GM18519 (cell line): ENCODE measurements around the gene ABHD4.
"Not testable (repeated sequence)": the region's sequence is repeated elsewhere in the genome, so short reads cannot be mapped to it uniquely, and the experiment has no call there.

Experiments
- ATAC-seq: cut with Tn5 transposase; IDR thresholded peaks from one replicate; pipeline ENCODE4 v1.9.1; 2021; ENCODE audit warnings: mild to moderate bottlenecking, moderate library complexity; ENCODE audit not compliant: unreplicated experiment, low FRiP score

ABHD4 gene

DNA sequence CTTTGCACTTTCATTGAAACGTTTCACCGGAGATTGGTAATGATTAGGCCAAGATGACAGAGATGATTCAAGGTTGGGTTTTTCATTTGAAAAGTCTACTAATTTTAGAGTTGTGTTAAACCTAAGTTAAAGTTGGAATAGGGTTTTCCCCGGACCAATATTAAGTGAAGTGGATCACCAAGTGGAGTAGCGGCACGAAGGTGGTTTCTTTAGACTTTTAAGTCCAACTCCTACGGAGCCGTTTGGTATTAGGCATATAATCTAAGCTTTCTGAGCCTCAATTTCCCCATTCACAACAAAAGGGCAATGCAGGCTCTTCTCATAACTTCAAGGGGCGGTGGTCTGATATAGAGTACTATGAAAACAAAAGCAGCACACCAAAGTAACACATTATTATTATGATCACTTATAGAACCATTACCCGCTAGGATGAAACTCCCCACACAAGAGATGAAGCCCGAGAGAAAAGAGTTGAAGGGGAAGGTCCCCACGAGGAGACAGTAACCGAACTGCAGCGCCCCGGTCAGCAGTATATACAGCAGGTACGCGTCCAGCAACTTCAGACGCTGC, 9.5 kb upstream of the ABHD4 start:
- ATAC-seq = no peak

DNA sequence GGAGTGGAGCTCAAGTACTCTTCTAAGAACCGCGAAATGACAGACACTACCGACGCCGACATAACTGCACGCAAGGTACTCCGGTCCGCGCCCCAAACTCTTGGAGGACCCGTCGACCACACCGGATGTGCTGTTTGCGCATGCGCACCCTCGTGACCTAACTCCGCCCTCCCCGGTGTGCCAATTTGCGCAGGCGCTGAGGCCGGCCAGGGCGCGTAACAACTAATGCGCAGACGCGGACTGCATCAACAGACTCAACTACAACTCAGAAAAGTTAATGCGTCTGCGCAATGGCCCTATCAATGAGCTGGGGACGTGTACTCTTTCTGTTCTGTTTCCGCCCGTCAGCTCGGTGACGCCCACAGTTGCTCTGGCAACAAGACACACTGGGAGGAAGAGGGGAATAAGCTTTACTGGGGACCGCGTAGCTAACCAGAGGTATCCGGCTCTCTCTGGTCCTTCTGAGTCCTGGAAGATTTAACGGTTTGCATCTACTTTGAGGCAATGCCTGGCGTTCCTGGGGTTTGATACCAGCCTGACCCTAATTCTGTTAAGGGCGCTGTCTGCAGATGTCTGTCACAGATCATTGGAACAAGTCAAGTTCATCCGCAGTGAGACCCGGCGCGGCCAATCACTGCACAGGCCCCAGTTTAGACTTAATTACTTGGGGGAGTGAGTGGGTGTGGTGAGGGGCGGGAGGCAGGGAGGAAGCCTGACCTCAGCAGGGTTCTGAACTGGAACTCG, 8.8 kb upstream of the ABHD4 start, which contains the start of gene DAD1:
TSS of gene DAD1 (minus strand) at position 129 of the 744 bp plus-strand sequence. CDS start at position 62, 67 bp downstream.
- ATAC-seq = peak; percentile 87

DNA sequence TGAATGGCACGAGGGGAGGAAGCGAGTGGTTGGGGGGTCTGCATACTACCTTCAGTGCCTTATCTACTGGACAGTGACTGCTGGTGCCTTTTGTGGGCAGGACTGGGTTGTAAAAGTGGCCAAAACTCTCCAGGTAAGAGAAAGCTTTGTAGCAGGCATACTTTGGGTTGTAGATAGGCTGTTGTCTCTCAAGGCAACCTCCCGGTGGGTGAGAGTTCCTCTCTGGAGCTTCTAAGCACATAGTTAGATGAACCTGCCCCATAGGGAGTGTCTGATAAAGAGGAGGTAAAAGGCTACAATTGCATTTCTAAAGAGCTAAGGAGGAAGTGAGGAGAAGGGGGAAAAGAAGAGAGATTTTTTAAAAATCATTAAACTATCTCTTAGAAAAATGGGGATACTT, 4.9 kb upstream of the ABHD4 start:
- no peak for ATAC-seq

DNA sequence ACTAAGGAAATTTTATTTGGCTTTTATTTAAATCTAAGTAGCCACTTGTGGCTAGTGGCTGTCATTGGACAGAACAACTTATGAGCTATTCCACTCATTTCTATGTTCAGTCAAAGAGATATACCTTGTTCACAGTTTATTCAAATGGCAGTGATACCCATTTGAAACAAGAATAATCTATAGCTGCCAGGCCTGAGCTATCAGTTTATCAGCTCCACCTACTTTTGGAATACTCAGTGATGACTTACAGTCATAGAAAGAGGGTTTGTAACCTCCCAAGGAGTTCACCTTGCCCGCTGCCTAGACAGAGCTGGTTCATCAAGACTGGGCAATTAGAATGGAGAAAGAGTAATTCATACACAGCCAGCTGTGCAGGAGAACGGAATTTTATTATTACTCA, 4.5 kb upstream of the ABHD4 start:
- no peak for ATAC-seq

DNA sequence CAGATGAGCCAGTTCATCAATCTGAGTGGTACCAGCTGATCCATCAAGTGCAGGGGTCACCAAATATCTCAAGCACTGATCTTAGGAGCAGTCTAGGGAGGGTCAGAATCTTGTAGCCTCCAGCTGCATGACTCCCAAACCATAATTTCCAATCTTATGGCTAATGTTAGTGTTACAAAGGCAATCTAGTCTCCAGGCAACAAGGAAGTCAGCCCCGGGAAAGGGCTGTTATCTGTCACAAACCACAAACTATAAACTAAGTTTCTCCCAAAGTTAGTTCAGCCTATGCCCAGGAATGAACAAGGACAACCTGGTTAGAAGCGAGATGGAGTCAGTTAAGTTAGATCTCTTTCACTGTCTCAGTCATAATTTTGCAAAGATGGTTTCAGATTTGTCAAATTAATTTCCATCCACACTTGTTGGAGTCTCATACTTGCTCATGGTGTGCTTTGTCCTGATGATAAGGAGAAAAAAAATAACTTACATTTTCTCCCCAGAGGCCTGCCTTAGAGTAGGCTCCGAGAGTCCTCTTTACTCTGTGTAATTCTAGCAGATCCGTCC, 3.9 kb upstream of the ABHD4 start:
- ATAC-seq = no peak

DNA sequence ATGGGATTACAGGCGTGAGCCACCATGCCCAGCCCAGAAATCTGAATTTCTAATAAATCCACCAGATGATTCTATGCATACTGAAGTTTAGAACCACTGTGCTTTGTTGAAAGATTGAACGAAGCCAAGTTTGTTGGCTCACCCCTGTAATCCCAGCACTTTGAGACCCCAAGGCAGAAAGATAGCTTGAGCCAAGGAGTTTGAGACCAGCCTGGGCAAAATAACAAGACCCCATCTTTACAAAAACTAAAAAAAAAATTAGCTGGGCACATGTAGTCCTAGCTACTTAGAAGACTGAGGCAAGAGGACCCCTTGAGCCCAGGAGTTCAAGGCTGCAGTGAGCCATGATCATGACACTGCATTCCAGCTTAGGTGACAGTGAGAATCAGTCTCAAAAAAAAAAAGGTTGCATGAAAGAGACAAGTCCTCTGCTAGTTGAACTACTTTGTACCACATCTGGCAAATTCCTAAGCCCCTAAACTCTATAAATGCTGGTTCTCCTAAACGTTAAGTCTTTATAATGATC, 1.7 kb upstream of the ABHD4 start:
- no peak for ATAC-seq

DNA sequence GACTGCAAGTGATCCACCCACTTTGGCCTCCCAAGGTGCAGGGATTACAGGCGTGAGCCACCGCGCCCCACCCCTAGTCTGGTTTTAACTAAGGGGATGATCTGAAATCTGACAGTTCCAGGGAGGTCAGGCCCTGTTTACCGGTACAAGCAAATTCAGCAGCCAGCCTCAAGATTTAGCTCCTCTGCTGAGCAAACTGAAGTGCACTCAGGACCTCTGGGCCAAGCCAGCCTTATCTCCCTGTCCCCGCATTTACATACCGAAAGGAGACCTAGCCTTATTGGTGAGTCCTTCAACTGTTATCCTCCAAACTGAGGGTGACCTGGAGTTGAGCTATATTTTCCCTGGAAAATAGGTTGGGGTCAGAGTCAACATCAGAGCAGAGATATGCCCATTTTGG, 835 bp upstream of the ABHD4 start:
- ATAC-seq = no peak

DNA sequence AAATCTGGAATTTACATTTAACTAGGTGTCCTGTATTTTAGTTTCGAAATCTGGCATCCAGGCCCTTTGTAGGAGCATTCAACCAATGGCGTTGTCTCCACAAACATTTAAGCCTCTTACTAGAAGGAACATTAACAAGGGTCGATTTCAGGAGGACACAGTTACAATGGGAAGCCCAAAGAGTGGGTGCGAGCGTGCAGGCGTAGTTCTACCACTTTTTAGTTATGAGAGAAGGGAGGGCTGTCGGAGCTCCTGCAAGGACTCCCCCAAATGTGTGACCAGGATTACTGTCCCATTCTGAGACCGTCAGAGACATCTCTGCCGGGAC, 365 bp upstream of the ABHD4 start:
- ATAC-seq = no peak

DNA sequence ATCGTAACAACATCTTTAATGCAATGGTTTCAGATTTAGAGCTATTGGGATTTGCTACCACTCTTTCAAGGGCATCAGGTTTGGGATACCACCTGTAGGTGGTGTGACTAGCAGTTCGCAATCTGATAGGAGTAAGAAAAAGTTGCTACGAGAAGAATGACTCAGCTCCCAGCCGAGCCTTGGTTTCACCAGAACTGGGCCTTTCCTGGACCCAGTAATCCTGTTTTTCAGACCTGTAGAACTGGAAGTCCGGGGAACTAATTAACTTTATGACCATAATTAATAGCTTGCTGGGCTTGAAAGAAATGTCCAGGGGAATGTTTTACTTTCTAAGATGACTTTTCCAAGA, 770 bp downstream of the ABHD4 start:
- no peak for ATAC-seq

DNA sequence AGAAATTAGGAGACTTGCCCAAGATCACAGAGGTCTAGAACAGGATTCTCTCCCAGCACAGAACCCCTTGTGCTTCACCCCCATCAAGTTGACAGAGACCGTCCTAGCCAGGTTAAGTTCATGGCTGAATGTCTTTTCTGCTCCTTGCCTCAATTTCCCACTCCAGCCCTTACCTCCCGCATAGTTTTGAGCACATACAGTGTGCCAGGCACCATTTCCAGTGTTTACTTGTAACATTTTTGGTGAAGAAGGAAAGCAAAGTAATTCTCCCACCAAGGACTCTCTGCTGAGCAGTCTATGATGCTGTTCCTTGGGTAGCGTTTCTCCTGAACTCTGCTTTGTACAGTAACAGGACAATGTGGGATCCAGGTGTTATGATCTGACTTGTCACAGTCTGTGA, 1.2 kb downstream of the ABHD4 start:
- no peak for ATAC-seq

DNA sequence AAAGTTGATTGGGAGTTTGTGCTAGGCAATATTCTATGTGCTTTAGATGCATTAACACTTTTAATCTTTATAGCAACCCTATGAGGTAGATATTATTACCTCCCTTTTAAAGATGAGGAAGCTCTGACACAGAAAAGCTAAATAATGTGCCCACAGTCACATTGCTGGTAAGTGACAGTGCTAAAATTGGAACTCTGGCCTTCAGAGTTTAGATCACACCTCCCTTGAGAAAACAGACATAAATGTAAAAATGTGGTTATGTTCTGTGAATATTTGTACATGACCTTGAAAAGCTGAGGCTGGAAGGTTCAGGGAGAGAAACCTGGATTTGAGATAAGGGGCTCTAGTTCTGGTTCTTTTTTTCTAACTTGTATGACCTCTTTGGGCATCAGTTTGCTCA, 1.9 kb downstream of the ABHD4 start:
- no peak for ATAC-seq

DNA sequence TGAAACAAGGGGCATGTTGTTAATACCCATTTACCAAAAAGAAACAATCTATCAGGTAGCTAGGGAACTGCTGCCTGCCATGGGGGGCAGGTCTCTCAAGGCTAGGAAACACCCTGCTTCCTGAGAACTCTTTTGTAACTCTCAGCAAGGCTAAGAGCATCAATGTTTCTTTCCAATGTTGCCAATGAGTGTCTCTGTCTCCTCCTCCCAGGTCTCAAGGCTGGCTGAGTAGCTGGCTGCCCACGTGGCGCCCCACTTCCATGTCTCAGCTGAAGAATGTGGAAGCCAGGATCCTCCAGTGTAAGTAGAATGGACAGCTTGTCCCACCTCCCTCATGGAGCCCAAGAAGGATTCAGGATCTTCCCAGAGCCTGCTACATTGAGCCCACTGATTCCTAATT, 3.4 kb downstream of the ABHD4 start:
- ATAC-seq = no peak

DNA sequence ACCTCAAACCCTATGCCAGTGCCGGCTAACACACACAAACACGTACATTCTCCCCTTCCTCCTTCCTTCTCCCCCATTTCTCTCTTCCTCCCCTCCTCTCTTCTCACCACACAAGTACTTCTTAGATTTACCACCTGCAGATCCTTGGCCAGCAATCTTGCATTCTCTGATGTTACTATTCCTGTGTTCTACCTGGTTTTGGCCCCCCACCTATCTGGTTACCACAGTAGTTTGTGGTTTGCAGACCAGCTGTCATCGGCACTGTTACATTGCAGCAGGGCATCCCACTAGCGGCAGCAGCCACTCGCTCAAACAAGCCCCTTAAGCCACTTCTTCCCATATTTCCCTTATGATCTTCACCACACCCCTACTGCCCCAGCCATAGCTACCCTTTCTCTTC, 3.9 kb downstream of the ABHD4 start:
- no peak for ATAC-seq

DNA sequence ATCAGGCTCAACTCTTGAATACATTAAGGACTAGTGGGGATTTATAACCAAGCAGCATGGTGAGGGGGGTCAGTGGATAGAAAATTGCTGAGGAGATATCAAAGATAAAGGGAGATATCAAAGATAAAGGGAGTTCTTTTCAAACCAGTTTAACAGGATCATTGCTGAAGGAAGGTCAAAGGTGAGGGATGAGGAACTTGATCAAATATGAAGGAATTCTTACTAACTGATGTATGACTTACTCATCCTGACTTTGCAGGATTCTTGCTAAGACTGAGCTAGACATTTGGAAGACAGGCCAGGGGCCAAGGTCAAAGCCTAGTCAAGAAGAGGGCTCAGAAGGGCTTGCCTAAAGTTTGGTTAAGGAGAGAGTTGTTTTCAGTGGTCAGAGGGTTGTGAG, 4.8 kb downstream of the ABHD4 start:
- ATAC-seq = no peak

DNA sequence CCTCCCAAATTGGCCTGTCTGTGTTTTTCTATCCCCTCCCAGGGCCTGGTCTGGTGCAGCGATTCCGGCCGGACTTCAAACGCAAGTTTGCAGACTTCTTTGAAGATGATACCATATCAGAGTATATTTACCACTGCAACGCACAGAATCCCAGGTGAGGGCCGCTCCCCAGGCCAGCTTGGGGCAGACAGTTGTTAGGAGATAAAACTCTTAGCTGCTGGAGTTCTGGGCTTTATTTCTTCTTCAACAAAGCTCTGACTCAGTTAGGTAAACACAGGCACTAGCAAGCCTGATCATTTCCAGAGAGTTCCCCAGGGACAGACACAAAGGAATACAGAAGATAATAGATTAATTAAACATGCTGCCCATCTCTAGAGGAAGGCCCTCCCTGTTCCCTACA, 8.3 kb downstream of the ABHD4 start:
- ATAC-seq = no peak

DNA sequence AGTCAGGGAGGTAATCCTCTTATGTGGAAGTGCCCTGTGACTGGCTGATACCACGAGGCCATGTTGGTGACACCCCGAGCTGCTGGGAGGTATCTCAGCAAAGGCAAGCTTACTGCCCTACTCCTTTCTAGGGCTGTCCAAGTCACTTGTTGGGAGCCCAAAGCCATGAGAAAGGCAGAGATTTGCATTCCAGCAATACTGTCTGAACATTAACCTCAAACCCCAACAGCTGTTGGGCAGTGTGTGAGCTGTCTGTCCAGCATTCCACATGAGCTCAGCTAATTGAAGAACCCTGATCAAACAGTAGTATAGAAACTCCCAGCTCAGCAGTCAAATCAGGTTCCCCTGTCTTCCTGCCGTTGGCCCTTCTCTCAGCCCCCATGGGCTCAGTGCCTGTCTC, 9.2 kb downstream of the ABHD4 start:
- no peak for ATAC-seq

DNA sequence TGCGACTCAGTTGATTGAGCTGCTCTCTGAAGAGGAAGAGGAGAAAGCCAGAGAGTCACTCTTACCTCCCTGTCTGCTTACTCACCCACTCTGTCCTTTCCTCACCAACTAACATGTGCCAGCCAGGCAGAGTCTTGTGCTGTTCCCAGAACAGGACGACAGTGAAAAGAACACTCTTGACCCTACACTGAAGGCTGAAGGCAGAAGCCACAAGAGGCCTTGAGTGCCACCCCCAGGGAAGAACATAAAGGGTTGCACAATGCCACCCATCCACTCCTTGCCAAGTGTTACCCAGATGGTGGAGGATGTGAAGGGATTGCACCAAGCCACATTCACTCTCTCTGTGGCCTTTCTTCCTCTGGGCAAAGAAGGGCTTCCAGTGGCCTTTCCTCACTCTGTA, 12.8 kb downstream of the ABHD4 start:
- ATAC-seq = no peak

DNA sequence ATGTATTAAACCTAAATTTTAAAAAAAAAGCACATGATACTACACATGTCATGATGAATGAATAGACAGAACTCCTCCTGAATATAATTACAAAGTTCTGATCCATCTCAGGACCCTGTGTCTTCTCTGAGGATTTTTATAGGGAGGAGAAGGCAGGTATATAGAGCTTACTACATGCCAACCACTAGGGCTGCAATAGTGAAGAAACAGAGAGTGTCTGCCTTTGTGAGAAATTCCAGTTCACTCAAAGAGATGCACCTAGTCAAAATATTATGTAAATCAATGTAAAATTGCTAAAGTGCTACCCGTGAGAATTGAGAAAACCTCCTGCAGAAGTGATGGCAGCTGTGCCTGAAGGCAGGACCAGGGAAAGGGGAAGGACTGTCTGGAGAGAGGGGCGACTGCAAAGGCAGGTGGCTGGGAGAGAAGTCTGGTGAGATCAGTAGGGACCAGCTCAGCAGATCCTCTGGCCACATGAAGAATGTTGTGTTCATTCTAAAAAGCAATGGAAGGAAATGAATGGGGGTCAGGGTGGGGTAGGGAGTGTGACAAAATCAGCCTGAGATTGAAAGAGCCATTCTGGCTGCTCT, 15.1 kb downstream of the ABHD4 start:
- no peak for ATAC-seq

DNA sequence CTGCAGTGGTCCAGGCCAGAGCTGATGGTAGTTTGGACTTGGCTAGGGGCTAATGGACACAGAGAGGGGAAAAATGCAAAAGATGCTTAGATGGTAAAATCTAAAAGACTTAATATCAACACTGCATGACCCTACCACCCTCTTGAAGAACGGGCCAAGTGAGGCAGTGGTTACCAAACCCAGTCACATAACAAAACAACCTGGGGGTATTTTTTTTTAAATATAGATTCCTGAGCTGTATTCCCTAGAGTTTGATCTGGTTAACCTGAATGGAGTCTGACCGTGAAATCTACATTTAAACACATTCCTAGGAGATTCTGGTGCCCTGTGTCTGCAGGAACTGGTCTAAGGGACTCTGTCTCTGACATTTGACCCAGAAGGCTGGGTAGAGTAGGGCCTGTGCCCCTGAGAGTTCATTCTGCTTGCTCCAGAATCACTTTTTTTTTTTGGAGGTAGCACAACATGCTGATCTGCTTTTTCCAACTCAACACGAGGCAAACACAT, 15.7 kb downstream of the ABHD4 start:
- no peak for ATAC-seq

DNA sequence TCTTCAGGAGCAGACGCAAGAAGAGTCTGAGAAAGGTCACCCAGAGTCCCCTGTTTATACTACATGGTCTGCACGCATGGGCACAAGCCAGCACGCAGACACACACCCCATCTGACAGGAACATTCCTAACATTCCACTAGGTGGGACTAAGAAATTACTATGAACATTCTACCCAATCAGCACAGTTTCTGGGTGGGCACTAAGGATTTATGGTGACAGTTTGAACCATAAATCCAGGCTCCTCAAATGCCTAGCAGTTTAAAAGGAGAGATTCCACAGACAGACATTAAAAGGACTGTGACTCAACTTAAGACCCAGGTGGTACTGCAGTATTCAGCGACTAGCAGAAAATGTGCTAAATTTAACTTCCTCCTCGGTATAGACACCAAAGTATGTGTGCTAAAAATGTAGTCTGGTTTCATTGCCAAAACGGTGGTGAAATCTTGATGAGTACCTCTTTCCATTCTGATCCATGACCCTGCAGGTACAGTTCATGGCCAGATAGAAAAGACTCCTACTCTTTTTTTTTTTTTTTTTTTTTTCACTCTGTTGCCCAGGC, 16.2 kb downstream of the ABHD4 start:
- no peak for ATAC-seq

DNA sequence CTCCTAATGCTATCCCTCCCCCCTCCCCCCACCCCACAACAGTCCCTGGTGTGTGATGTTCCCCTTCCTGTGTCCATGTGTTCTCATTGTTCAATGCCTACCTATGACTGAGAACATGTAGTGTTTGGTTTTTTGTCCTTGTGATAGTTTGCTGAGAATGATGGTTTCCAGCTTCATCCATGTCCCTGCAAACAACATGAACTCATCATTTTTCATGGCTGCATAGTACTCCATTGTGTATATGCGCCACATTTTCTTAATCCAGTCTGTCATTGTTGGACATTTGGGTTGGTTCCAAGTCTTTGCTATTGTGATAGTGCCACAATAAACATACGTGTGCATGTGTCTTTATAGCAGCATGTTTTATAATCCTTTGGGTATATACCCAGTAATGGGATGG, 17.7 kb downstream of the ABHD4 start:
- not testable (repeated sequence) for ATAC-seq
